Stimulated activated CD4-positive, alpha-beta T cell treated with anti-CD3 and anti-CD28 coated beads, Interleukin-2, amount 100 ng/mL, for 4 hours (primary cell): Measurements from ENCODE around the gene FOXO3.

Experiments used
- DNase-seq: peaks from one replicate; pipeline ENCODE4 v3.0.0-alpha.2; 2020; ENCODE audit warnings: low read depth

The FOXO3 gene

DNA sequence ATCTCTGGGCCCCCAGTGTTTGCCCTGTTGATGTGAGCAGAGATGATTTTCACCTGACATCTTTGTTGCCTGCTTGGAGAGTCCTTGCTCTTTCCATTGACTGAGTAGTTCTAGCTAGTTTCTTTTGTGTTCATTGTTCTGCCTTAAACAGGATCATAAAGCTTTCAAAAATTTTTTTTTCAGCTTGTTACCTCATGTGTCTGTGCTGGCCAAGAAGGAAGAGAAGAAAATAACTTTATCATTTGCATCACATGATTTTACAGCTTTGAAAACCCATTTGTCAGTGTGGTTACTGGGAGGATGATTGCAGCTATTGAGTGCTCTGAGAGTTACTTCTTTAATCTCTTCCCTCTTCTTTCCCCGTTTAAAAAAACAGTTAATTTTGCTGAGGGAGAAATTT is 16.0 kb downstream of the FOXO3 start:
- DNase-seq, result no peak

- no peak for DNase-seq
These were observed 17.4 kb downstream of the FOXO3 start for GRCh38 chr6:108578166-108578565.

- DNase-seq, result no peak
These were observed 18.0 kb downstream of the FOXO3 start for GRCh38 chr6:108578595-108579327.

DNA sequence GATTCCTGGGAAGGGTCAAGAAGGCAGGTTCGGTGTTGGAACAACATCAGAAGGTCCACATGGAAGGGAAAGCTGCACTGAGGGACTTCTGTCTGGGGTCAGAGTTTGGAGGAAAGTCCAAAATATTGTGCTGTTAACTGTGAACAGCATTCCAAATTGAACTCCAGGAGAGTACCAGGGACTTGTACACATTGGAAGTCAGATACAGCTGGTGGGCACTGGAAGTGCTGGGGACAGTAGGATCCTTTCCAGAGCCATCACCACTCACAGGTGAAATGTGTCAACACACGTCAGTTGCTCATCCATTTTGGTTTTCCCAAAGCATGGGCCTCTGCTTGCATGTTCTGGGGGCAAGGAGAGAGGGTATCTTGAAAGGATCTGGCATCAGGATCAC is 18.6 kb downstream of the FOXO3 start:
- no peak for DNase-seq

DNA sequence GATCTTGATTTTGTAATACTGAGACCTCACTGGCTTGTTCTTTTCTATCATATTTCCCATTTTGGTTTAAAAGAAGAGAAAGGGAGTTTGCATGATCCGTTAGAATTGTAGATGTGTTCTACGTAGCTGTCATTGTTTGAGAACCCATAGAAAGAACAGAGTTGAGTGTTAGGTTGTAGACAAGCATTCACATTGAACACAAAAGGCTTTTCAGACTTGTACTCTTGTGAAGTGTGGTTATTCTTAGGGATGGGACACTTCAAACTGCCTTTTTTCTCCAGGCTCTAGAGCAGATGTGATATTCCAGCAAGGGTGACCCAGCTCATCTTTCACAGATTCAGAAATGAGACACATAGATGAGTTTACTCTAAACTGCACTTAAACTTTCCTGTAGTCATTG is 19.9 kb downstream of the FOXO3 start:
- no peak for DNase-seq

DNA sequence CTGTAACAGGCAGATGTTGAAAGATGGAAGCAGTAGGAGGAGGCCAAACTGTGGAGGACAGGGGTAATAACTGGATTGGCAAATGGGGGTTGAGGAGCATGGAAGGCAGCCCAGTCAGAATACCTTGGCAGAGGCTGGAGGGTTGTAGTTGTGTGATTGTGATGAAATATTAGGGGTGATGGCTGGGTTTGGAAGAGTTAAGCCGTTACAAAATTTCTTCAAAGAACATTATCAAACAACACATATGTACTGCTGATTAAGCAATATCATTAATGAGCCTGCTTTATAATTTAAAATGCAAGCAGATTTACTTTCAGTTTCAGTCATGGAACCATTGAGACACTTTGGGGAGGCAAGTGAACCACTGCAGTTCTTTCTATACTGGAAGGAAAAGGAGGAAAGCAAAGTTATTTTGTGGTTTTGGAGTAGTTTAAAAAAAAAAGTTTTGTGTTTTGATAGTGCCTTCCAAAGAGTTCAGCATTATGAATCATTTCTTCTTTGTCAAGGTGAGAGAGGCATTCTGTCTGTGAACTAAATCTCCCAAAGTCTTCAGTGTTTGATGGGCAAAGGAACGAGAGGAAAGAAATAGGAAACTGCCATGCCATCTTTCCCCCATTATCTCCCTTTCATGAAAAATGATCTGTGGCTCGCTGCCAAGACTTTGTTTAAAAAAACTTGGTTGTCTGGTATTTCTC is 20.7 kb downstream of the FOXO3 start:
- DNase-seq, result no peak

GRCh38 chr6:108581932-108582475 is 21.3 kb downstream of the FOXO3 start:
- DNase-seq, result no peak

DNA sequence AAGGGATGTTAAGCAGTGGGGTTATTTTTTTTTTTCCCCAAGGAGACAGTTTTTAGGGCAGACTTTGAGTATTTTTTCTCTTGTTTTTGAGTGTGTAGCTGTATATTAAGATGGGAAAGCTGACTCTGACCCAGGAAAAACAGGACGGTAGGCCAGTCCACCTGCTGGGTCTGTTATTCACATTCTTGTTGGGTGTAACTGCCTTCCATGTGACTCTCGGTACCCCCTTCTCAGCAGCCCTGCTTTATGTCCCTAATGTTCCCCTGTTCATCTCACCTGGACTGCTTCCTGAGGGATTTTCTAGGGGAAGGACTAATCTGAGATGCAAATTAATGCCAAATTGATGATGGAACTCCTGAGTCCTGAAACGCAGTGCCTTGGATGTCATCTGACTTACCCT is 21.9 kb downstream of the FOXO3 start:
- no peak for DNase-seq

GRCh38 chr6:108584323-108584722 is 23.6 kb downstream of the FOXO3 start:
- no peak for DNase-seq

- DNase-seq, result no peak
These were observed 24.6 kb downstream of the FOXO3 start for GRCh38 chr6:108585359-108585758.

DNA sequence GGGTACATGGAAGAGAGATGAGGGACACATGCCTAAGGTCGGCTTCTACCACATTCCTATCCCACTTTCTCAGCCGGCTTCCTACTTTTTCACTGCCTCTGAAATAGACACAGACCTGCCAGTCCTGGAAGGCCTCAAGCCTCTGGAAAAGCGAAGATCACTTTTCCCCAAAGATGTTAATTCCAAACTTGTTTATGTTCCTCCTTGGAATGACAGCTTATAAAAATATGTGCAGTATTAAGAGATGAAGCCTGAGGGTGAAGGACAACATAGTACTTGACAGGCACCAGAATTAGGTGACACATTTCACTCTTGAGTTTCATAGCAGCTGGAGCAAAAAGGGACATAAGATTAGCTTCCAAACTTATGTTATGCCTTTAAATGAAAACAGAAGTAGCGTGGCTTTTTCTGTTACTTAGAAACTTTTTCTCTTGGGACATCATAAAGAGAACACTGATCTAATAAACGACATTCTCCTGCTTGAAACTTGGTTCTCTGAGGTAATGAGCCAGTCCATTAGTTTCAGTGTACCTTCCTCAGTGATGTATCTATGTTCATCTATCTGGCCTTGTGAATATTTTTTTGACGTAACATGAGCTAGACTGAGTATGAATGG is 25.3 kb downstream of the FOXO3 start:
- DNase-seq, result no peak

GRCh38 chr6:108587258-108588059 is 26.7 kb downstream of the FOXO3 start:
- DNase-seq, result no peak

- no peak for DNase-seq
These were observed 27.9 kb downstream of the FOXO3 start for GRCh38 chr6:108588586-108588985.

DNA sequence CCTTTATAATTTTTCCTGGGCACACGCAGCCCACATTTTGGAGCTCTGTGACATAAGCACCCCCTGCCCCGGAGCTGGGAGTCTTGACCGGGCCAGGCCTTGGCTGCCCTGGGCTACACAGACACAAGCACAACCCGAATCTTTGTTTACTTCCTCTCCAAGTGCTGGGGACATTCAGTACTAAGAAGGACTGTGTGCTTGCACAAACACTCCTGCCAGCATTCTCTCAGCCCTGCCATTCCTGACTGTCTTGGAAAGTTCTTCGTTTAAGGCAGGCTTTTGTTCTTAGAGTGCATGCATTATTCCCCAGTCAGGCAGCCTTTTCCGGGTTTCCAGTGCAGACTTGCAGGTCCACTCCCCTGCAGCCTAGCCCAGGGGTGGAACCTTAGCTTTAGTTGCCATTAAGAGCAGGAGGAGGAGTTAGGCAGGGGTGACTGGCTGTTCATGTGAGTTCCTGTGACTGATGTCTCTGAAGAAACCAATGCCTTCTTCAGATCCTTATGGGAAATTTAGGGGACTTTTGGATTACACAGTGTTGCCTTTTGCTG is 28.6 kb downstream of the FOXO3 start:
- no peak for DNase-seq

DNA sequence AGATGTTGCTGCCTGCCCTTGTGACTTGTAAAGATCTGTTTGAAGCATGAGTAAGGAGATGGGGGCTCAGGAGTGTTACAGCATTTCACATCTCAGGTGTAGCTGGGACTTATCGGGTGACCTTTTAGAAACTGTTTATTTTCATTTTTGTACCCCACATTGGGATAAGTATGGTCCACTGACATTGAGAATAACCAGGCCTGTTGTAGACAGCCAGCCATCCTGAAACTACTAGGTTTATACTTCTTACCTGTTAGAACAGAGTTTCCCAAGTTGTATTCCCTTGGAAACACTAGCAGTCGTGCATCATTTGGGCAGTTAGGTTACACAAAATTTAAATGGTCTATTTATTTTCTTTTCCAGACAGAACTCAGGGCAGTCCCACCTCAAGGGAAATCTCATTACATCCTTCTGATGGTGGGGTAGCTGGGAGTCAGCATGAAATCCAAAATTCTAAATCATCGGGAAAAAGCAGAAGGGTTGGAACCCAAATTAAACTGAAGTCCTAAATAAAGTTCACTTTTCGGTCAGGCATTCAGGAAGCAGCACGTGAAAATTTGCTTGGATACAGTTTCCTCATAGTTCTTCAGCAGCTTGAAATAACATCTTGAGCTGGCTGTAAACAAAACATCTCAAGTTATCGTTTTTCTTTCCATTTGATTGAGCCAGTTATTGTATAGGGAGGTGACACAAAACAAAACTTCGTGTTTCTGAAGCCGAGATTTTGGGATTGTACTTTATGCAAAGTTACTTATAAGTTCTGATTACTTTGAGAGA is 30.5 kb downstream of the FOXO3 start:
- DNase-seq, result no peak

- no peak for DNase-seq
These were observed 31.9 kb downstream of the FOXO3 start for GRCh38 chr6:108592371-108593337.

DNA sequence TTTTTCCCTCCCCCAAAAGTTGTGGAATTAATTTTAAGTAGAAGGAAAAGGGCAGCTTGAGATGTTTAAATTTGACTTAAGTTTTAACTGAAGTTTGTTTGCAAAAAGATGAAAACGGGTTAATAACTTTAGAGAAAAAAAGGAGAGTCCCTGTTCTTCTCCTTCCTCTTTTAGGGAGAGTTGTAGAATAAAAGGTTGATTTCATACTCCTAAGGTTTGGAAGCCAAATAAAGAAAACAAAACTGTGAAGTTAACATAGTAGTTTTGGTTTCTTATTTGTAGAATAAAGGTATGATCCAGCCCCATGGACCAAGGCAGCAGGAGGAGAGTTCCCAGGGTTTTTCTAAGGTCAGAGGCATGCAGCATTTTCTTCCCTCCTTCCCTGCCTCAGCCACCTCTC is 33.4 kb downstream of the FOXO3 start:
- DNase-seq, result no peak

- no peak for DNase-seq
These were observed 33.9 kb downstream of the FOXO3 start for GRCh38 chr6:108594640-108595039.

DNA sequence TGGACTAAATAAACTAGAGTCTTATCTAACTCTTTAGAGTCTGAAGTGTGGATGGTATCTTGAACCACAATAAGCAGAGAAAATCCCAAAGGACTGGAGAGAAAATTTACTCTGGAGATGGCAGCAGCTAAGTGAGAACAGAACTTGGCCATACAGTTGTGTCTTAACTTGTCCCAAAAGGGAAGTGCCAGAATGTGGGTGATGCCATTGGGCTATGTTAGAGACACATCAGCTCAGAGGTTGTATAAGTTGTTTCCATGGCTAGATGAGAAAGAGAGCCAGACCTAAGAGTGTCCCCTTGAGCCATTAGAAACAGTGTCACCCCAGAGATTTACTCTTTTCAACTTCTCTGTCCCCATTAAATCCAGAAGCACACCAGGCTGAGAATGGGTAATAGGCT is 36.2 kb downstream of the FOXO3 start:
- DNase-seq, result no peak
